Keratinocyte (primary cell): Measurements from ENCODE around the gene ISM2.

ENCODE experiments used
- CTCF ChIP-seq, 3 experiments: IDR thresholded peaks in 1 of 3; conservative IDR thresholded peaks in 1 of 3; optimal IDR thresholded peaks in 1 of 3; 2 replicates in 2 of 3; 3 replicates in 1 of 3; pipeline versions ENCODE3 to v1.5.1; 2011; ENCODE audit warnings: low read length in 3 of 3, mild to moderate bottlenecking in 3 of 3, moderate library complexity in 2 of 3, control low read depth in 1 of 3, inconsistent platforms in 1 of 3; ENCODE audit not compliant: insufficient read depth in 2 of 3; ENCODE audit errors: extremely low read depth in 1 of 3
- EZH2 ChIP-seq: IDR thresholded peaks from one replicate; pipeline ENCODE4 v1.6.1; 2012; ENCODE audit warnings: inconsistent platforms, mild to moderate bottlenecking, low read length, moderate library complexity

DNA sequence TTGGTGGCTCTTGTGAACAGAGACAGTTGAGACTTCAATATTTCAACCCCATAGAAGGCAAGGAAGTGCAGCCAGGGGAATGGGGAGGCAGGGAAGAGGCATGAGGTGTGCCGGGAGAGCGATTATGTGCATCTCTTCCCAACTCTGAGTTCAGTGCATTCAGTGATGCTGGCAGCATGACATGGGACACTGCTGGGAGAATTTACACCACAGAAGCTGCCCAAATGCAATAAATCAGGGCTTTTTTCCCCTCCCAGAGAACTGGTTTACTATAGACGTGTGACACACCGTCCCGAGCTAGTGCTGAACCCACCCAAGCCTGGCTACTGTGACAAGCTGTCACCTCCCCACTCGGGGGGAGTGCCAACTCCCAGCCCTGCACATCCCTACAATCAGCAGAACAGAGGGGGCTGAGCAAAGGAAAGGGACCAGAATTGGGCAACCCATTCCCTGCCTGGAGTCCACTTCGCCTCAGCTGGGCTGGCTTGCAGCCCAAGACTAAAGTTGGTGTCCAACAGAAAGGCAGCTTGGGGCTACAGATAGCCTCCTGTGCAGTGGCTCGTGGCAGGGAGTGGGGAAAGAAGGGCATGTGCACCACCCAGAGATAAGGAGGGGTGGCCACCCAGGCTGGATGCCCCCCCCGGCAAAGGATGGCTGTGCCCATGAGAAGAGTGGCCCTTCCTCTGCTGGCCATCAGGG, 24.0 kb downstream of the ISM2 start:
- TF ChIP-seq CTCF (optimal IDR thresholded peaks at IDR 0.05 in 1 of 3, IDR thresholded peaks at IDR 0.05 in 1 of 3, conservative IDR thresholded peaks at IDR 0.05 in 1 of 3; ENCODE audit: extremely low read depth in 1 of 3, insufficient read depth in 2 of 3, low read length in 3 of 3) (no peak), EZH2 (no peak)
